Breast epithelium (tissue), 4 donors: ENCODE data around the gene FAM240A. TPM values are rescaled to one million over a fixed set of nuclear protein-coding genes. Genes with fewer than 3 reads are reported as not detected.

ENCODE experiments used
- DNase-seq, 2 donors: peaks; one replicate each; pipeline ENCODE4 v3.0.0-alpha.2; 2019; ENCODE audit warnings: low spot score in 2 of 2
- H3K27ac ChIP-seq, 2 donors: fragments of 200-600 bp; sonication (generic) in 1 of 2; one replicate each; pipeline ENCODE4 v1.5.1; 2016 to 2019; ENCODE audit warnings: mild to moderate bottlenecking in 1 of 2
- H3K27me3 ChIP-seq, 2 donors: fragments of 200-600 bp; sonication (generic) in 1 of 2; one replicate each; pipeline versions ENCODE4 v1.5.1 to v1.6.0; 2017 to 2019; ENCODE audit warnings: control low read depth in 1 of 2, mild to moderate bottlenecking in 1 of 2
- H3K36me3 ChIP-seq: fragments of 200-600 bp; one replicate; pipeline ENCODE4 v1.5.1; 2019
- H3K4me1 ChIP-seq, 2 donors: fragments of 200-600 bp; sonication (generic); one replicate each; pipeline ENCODE4 v1.5.1; 2016 to 2019; ENCODE audit warnings: control low read depth in 1 of 2
- H3K4me3 ChIP-seq, 3 donors: fragments of 200-600 bp; sonication (generic); 1 replicate in 2 of 3; 2 replicates in 1 of 3; pipeline ENCODE4 v1.5.1; 2016 to 2019; ENCODE audit warnings: mild to moderate bottlenecking in 3 of 3, moderate library complexity in 2 of 3
- H3K9me3 ChIP-seq, 2 donors: fragments of 200-600 bp; sonication (generic) in 1 of 2; one replicate each; pipeline ENCODE4 v1.5.1; 2016 to 2019; ENCODE audit warnings: control low read depth in 1 of 2
- POLR2A ChIP-seq: fragments of 450-650 bp; IDR thresholded peaks from one replicate; pipeline ENCODE4 v1.6.1; 2016; ENCODE audit warnings: antibody characterized with exemption, mild to moderate bottlenecking, moderate library complexity
- POLR2AphosphoS5 ChIP-seq, 3 donors: sonication (generic); formaldehyde crosslinking; IDR thresholded peaks; one replicate each; pipeline ENCODE4 v1.6.1; 2017; ENCODE audit warnings: antibody characterized with exemption in 3 of 3
- intact Hi-C: fragments of 100-400 bp; cut with DNase I; formaldehyde crosslinking; loops from one replicate; pipeline ENCODE4 v1.15.1; 2023; ENCODE audit warnings: low total_unique reads
- total RNA-seq, 3 donors: library from RNA; depleted of rRNA; stranded (reverse); fragments of >200 nt; gene quantifications; one replicate each; pipeline ENCODE4 v1.1.0, GENCODE V29; 2016
- TF ChIP-seq, protein P1 (sequence below), 3 donors: fragments of 450-650 bp; IDR thresholded peaks; one replicate each; pipeline ENCODE4 v1.5.1; 2016 to 2017; ENCODE audit warnings: antibody characterized with exemption in 3 of 3, mild to moderate bottlenecking in 3 of 3, moderate library complexity in 3 of 3

Gene FAM240A
- total RNA-seq, 3 donors from 2014 or later = not detected

- Histone ChIP-seq H3K27ac (no peak overlapping the region), H3K36me3 (no peaks in the 10 kb centered on the region), H3K4me1 (no peaks in the 10 kb centered on the region), H3K27me3 (no peaks in the 10 kb centered on the region), H3K9me3 (peaks cover 12 to 19% of the 10 kb centered on the region in 2 donors), H3K4me3 (no peak overlapping the region)
- no peak for DNase-seq
- TF ChIP-seq POLR2AphosphoS5 (IDR thresholded peaks at IDR 0.05) (no peak), POLR2A (no peak)
- TF ChIP-seq, protein P1, sequence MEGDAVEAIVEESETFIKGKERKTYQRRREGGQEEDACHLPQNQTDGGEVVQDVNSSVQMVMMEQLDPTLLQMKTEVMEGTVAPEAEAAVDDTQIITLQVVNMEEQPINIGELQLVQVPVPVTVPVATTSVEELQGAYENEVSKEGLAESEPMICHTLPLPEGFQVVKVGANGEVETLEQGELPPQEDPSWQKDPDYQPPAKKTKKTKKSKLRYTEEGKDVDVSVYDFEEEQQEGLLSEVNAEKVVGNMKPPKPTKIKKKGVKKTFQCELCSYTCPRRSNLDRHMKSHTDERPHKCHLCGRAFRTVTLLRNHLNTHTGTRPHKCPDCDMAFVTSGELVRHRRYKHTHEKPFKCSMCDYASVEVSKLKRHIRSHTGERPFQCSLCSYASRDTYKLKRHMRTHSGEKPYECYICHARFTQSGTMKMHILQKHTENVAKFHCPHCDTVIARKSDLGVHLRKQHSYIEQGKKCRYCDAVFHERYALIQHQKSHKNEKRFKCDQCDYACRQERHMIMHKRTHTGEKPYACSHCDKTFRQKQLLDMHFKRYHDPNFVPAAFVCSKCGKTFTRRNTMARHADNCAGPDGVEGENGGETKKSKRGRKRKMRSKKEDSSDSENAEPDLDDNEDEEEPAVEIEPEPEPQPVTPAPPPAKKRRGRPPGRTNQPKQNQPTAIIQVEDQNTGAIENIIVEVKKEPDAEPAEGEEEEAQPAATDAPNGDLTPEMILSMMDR (IDR thresholded peaks at IDR 0.05) = no peak
- intact Hi-C loops = no loop called here
These were observed 28.6 kb downstream of the FAM240A start for GRCh38 chr3:46640927-46641326.

DNA sequence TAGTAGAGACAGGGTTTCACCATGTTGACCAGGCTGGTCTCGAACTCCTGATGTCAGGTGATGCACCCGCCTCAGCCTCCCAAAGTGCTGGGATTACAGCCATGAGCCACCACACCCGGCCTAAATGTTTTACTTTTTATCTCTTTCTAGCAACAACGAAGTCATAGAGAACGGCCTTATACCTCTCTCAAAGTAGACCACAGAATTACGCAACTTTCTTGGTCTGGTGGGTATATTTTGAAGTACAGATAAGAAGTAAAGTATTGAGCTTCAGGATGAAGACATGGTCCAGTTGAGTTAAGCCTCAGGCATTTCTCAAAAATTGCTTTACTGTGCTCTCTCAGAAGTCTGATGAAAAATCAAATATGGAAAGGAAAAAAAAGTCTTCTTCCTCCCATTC lies 30.6 kb downstream of the FAM240A start:
- H3K36me3 ChIP-seq = no peaks in the 10 kb centered on the region
- H3K9me3 ChIP-seq = peaks cover 12 to 19% of the 10 kb centered on the region in 2 donors
- intact Hi-C loops = no loop called here
- H3K27me3 ChIP-seq = no peaks in the 10 kb centered on the region
- no peak overlapping the region for H3K27ac ChIP-seq
- H3K4me3 ChIP-seq = no peak overlapping the region
- TF ChIP-seq, protein P1 (IDR thresholded peaks at IDR 0.05) = no peak
- TF ChIP-seq POLR2A (no peak), POLR2AphosphoS5 (IDR thresholded peaks at IDR 0.05) (no peak)
- H3K4me1 ChIP-seq = no peaks in the 10 kb centered on the region
- DNase-seq = no peak

DNA sequence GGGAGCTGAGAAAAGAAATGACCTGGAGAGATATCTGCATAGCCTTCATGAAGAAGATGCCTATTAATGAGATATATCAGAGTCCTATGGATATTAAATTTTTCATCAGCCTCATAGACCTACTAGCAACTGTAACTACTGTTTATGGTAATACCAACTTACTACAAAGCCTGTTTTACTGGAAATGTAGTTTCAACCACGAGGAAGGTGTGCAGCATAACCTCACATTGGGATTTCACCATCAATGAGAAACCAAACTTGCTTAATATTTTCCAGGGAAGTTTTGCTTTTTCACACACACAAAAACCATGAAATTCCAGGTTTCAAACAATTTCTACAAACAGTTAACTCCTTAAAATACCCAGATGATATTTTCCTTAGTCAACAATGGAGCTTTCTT lies 31.4 kb downstream of the FAM240A start:
- intact Hi-C loops = no loop called here
- DNase-seq = no peak

DNA sequence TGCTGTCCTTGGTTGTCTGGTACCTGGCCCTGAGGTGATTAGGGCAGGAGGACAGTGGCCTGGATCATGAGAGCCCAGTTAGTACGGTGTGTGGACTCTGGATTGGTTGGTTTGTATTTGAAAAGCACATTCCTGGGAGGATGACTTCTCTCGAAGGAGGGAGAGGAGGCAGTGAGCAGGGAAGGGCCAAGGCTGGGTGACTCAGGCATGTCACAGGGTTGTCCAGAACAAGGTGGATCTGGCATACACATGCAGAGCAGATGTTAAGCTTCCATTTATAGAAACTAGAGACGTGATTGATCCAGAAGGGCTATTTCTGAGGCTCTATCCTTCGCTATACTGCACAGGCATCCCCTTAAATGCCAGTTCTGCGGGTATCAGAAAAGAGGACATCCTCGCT lies 34.4 kb downstream of the FAM240A start:
- Histone ChIP-seq H3K27ac (no peak overlapping the region), H3K27me3 (no peaks in the 10 kb centered on the region), H3K9me3 (no peaks in the 10 kb centered on the region), H3K4me3 (no peak overlapping the region), H3K36me3 (no peaks in the 10 kb centered on the region), H3K4me1 (no peaks in the 10 kb centered on the region)
- no peak for DNase-seq
- TF ChIP-seq POLR2A (no peak), POLR2AphosphoS5 (IDR thresholded peaks at IDR 0.05) (no peak)
- TF ChIP-seq, protein P1 (IDR thresholded peaks at IDR 0.05) = no peak
- intact Hi-C loops = no loop called here

More for the DNA sequence above, 31.4 kb downstream of the FAM240A start:
- peaks cover 12 to 19% of the 10 kb centered on the region in 2 donors for H3K9me3 ChIP-seq
- no peaks in the 10 kb centered on the region for H3K36me3 ChIP-seq
- H3K4me3 ChIP-seq = no peak overlapping the region
- H3K4me1 ChIP-seq = no peaks in the 10 kb centered on the region
- no peaks in the 10 kb centered on the region for H3K27me3 ChIP-seq
- H3K27ac ChIP-seq = no peak overlapping the region
- TF ChIP-seq POLR2AphosphoS5 (IDR thresholded peaks at IDR 0.05) (no peak), POLR2A (no peak)
- TF ChIP-seq, protein P1 (IDR thresholded peaks at IDR 0.05) = no peak

- intact Hi-C loops = no loop called here
- TF ChIP-seq, protein P1 (IDR thresholded peaks at IDR 0.05) = no peak
- no peak for TF ChIP-seq POLR2A
- no peak for TF ChIP-seq POLR2AphosphoS5 (IDR thresholded peaks at IDR 0.05)
- DNase-seq = no peak
- H3K36me3 ChIP-seq = no peaks in the 10 kb centered on the region
- H3K27me3 ChIP-seq = no peaks in the 10 kb centered on the region
- H3K4me3 ChIP-seq = no peak overlapping the region
- H3K4me1 ChIP-seq = no peaks in the 10 kb centered on the region
- H3K9me3 ChIP-seq = peaks cover 0 to 5% of the 10 kb centered on the region in 2 donors
- H3K27ac ChIP-seq = no peak overlapping the region
These were observed 35.8 kb downstream of the FAM240A start for GRCh38 chr3:46648096-46648495.
